Caki2 (cell line): Measurements from ENCODE around the gene DIP2B. TPM values are rescaled to one million over a fixed set of nuclear protein-coding genes. Genes with fewer than 3 reads are reported as not detected.

Experiments
- DNase-seq: peaks from one replicate; pipeline ENCODE4 v3.0.0-alpha.2; 2015; ENCODE audit warnings: low read depth
- in situ Hi-C: cut with HindIII; loops from 2 replicates; pipeline ENCODE4 v1.10.0; 2016; ENCODE audit warnings: low sequenced_read_pairs, low pct_unique_long_range_greater_than_20kb, mixed read lengths
- total RNA-seq: library from RNA; depleted of rRNA; stranded (reverse); fragments of >200 nt; shearing (Covaris generic); gene quantifications from 2 replicates; pipeline ENCODE4 v1.2.3, GENCODE V29; 2014; ENCODE audit warnings: low replicate concordance

The DIP2B gene
- total RNA-seq, 1 experiment from 2014 or later = 3.6 TPM

DNA sequence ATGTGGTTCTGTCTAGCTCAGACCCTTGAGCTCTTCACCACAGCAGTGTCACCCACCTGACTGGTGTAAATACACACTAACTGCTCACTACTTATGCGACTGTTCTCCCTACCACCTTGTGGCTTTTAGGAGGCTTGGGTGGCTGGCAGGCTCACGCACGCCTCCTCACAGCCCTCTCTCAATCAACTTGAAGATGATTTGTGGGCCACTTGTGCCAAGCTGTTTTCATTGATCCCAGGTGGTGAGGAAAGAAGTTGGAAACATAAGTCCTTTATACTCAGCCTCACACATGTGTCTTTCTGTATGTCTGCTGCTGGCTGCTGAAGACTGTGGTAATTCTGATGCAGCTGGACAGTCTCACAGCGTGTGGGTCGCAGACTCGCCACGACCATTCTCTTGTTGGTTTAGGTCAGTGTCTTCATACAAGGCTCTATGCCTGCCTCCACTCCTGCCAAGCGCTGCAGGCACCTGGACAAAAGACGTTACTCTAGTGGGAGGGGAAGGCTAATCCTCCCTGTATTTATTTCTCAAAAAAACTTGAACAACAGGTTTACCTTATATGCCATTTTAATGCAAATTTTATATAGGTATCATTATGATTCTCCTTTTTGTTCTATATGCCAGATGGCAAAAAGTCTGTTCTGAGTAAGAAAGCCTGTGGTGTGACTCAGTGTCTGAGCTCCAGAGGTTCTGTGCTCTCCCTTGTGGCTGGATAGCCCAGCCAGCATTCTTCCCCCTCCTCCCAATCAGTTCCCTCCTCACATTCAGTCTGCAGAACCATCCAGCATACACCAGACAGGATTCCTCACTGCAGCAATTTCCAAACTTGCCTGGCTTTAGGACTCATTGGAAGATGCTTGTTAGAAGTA is 115.6 kb downstream of the DIP2B start:
- DNase-seq = peak; percentile 56
- in situ Hi-C loops = no loop called here

DNA sequence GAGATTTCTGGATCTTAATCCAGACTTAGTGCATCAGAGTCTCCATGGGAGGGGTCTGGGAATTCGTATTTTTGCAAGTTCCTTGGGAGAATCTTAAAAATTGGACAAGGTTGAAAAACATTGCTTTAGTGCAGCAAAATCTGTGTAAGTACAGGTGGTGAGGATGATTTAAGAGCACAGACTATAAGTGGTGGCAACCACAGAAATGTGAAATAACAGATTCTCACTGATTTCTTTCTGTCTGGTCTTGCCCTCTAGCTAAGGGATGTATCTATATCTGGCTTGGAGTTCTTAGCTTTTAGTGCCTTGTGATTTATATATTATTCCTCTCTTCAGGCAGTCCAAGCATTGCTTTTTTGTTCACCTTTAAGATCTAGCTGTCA is 116.2 kb downstream of the DIP2B start:
- no peak for DNase-seq
- in situ Hi-C loops = no loop called here

DNA sequence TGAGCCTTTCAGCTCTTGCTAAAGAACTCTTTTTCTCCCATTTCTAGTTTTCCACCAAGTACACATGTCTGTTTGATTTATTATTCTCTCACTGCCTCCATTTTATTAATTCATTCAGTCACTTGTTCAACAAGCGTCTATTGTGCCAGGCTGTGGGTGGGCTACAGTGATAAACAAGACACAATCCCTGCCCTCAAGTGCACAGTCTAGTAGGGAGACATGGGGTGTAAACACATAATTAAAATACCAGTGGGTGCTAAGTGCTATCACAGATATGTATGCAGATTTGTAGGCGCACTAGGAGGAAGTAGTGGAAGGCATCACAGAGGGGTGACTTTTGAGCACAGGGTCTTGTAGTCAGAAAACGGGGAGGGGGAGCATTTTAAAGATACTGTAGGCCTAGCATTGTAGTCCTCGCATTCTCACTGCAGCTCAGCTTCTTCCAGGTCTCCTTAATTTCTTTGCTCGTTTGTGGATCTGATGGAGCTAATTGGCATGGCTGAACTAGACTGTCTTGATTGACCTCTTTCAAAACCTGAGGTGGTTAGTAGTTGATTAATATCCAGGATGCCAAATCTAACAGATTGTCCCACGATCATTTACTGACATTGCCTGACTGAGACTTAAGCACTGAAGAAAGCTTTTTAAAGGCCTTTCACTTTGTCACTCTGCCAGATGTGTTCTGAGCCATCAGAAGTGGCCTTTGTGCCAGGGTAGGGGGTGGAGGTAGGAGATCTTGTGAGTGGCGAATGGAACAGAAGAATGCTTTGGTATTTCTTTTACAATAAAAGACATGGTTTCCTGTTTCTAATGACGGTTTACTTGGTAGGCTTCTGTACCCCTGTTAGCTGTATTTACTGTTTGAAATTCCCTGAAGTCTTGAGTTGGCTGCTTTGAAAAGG is 116.9 kb downstream of the DIP2B start:
- in situ Hi-C loops = no loop called here
- no peak for DNase-seq

DNA sequence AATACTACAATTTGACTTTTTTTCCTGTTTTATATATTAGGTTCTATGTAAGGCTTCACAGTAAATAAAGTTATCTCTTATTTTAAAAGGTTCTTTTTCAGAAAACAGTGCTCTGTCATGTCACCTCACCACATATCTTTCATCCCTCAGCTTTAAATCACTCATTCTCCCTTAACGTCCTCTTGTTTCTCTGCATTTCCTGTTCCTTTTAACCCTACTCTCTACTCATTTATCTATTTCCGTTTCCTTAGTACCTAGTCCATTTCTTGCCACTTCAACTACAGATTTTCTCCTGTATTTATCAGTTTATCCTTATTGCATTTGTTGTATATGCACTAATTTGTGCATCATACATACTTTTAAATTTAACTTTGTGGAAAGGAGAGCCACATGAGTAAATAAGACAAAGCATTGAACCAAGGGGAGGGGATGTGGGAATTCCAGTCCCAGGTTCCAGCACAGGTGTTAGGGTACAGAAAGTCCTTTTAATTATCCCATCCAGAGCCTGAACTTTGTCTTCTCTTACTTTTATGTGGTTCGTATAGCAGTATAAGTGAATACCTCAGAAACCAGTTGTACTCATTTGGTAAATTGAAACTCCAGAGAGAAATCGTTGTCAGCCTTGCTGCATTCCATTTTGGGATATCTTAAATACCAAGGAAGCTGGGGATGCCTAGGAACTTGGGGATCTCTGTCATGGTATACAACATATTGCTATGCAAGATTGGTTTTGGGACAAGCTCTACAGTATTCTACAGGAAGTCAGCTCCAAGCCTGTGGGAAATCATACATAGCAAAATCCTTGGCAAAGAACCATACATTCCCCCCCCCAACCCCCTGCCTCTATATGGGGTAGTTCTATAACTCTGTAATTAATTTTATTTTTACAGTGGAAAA is 120.5 kb downstream of the DIP2B start:
- DNase-seq = no peak
- in situ Hi-C loops = no loop called here

DNA sequence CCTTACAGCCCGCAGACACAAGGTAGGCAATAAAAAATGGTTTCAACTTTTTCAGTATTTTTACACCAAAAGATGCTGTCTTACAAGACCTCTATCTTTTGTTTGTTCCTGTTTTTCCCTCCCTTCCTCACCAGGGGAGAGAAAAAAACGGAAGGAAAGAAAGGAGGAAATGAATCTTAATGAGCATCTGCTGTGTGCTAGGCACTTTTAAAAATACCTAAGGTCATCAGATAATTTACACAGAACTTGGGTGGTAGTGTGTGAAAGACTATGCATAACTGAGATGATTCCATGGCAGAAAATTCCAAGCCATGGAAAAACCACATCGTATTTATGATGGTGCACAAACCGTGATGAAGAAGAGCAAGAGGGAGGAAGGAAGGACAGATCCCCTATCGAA is 121.2 kb downstream of the DIP2B start:
- DNase-seq = no peak
- in situ Hi-C loops = no loop called here

DNA sequence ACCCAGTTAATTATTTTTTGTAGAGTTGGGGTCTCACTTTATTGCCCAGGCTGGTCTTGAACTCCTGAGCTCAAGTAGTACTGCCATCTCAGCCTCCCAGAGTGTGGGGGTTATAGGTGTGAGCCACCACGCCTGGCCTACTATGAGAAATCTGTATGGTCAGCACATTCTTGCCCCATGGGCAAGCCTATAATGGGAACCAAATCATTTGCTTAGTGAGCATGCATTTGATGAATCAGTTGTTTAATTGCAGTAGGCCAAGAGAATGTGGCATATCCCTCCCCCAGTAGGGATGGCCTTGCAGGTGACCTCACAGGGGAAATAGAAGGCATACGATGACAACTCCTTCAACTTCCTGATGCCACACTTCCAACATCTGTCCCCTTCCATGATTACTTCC is 122.7 kb downstream of the DIP2B start:
- no peak for DNase-seq
- in situ Hi-C loops = no loop called here

DNA sequence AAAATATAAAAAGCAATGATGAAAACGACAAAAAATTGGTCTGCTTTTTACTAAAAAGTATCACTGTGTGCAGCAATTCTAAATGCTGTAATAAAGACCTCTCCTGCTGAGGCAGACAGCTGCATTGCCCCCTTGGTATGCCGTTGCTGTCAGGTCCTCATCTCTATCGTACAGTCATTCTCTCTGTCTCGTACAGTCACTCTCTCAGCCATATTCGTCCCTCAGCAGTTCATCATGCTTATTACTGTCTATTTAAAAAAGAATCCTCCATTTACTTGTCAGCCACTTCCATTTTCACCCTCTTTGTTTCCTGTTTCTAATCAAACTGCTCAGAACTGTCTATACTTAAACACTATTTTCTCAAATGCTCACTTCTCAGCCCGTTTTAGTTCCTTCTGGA is 123.6 kb downstream of the DIP2B start:
- in situ Hi-C loops = no loop called here
- DNase-seq = no peak

DNA sequence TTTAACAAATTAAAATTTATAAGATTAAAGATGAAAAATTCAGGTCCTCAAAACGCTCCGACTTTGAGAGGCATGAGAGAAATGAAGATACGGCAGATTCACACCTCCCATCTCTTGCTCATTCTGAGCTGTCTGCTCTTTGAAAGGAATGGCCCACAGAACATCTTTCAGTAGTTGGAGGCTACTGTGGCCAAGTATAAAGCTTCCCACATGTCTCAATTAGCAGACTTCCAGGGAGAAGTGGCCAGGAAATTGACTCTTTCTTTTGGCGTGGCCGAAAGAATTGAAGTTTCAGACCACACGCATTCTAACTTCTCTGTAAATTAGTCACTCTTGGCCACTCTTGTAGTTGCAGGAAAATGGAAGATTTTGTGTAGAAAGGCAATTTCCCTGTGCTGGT is 129.2 kb downstream of the DIP2B start:
- in situ Hi-C loops = no loop called here
- DNase-seq = no peak

DNA sequence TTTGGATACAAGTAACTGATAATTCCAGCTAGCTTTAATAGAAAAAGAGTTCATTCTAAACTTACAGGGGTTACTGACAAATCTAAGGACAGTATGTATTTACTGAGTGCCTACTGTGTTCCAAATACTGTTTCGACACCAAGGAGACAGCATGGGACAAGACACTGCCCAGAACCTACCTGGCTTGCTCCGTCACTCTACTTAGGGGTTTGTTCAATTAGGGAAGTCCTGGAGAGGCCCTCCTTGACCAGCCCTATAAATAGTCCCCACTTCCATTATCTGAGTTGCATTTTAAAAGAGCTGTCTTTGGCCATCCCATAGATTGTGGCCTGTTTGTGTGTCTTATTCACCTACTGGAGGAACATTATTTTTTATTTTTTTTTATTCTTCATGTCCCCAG is 129.6 kb downstream of the DIP2B start:
- in situ Hi-C loops = no loop called here

DNA sequence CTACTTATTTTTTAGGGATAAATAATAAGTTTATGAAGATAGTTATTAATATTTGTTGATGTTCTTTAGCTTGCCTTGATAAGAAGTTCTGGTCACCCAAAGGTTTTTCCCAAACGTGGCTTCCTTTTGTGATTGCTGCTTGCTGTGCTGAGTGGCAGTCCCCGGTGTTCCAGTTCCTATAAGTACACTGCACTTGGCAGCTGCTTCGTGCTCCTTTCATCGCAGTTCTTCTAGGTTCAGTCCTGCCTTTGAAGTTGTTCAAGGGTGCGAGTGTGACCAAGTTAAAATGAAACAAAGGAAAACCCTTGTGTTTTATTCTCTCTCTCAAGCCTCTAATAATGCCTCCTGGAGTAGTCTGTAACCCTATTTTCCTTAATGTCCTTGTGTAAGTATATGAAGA is 130.6 kb downstream of the DIP2B start:
- no peak for DNase-seq
- in situ Hi-C loops = no loop called here

More for the DNA sequence above, 129.6 kb downstream of the DIP2B start:
- no peak for DNase-seq

DNA sequence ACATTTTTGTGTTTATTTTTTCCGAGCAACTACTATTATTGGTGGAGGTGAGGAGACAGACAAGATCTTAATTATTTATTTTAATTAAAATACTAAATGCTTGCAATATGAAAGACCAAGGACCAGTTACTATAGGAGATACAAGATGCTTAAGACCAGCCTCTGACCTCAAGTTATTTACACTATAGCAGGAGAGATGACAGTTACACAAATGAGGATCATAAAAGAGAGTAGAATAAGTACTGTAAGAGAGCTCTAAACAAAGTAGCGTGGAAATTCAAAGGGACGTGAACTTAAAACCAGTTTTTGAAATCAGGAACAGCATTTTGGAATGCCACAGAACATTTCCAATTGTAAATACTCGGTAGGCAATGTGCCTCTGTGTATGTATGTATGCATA is 131.1 kb downstream of the DIP2B start:
- DNase-seq = no peak
- in situ Hi-C loops = no loop called here

DNA sequence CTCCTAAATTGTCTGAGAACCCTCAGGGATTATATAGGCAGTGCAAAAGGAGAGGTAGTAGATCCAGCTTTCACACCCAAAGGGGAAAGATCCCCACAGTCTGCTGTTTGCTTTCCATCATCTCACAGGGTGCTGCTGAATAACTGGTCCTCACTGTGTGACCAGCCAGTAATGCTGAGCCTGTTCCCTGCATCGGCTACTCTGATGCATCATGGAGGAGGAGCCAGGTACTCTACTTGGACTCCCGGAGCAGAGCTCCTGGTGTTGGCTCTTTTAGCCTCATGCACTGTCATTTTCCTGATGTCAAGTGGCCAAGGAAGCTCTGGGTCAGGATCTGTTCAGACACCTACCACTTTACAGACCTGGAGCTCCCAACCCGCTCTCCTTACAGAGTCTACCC is 131.7 kb downstream of the DIP2B start:
- DNase-seq = no peak
- in situ Hi-C loops = no loop called here

DNA sequence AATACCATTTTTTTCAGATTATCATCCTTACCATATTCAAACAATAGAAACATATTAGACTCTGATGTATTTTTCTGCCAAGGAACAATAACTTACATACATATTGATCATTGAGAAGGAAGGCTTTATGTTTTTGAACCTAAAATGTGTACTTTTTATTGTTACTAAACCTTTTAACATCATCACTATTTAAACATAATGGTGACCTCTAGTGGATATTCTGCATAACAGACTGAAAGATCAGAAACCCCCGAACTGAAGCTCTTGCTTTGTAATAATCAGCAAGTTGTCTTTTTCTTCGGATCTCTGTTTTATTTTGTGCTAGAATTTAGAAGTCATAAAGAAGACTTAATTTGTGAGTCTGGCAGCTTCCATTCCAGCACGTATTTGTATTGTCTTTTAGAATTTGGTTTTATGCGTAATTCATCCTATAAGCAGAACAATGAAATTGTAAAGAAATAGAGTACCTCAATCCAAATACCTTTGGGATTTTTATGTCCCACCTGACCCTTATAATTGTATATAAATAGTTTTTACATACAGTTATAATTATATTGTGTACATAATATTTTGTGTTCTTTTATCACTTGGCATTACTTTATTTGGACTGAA is 133.2 kb downstream of the DIP2B start:
- DNase-seq = peak; percentile 51
- in situ Hi-C loops = no loop called here

DNA sequence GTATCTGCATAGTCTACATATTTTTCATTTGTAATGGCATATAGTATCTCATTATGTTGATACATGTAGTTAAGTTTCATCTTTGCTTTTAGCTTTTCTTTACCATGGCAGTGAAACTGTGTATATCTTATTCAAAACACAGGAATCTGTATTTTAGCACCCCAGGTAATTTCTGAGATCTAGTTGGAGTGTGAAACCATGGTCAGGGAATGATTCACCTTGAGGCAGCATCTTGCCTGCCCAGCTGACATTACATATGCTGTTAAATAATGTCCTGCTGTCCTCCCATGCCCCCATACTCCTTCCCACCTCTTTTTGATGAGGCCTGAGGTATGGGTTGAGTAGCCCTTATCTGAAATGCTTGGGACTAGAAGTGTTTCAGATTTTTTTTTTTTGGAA is 133.7 kb downstream of the DIP2B start:
- in situ Hi-C loops = no loop called here

DNA sequence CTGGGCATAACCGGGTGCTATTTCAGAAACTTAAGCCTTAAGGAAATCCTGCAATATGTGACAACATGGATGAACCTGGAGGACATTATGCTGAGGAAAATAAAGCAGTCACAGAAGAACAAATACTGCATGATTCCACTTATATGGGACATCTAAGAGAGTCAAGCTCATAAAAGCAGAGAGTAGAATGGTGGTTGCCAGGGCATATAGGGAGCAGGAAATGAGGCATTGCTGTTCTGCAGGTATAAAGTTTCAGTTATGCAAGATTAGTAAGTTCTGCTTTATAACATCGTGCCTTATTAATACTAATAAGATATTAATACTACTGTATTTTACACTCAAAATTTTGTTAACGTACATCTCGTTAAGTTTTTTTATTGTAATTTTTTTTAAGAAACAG is 134.9 kb downstream of the DIP2B start:
- DNase-seq = no peak
- in situ Hi-C loops = no loop called here

More for the DNA sequence above, 133.7 kb downstream of the DIP2B start:
- no peak for DNase-seq

DNA sequence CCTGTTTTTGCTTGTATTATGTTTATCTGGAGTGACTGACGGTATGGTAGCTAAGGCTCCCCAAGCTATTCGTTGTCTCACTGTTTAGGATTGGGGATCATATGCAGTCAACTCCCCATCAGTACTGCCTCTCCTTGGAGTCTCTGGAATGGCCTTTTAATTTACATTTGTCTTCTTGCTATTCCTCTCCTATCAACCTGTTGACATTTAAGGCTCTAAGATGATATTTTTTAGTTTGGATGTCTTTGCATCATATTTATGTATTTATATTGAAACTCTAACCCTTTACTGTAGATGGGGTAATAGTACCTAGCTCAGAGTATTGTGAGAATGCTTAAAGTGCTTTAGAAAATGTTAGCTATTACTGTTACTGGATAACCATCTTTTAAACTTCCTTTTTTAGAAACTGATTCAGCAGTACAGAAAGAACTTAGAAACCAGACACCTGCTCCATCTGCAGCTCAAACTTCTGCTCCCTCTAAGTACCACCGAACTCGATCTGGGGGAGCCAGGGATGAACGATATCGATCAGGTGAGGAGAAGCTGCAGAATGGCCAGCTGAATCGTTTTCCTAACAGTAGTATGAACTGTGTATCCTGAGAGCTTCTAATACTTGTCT is 135.6 kb downstream of the DIP2B start:
- in situ Hi-C loops = no loop called here
- no peak for DNase-seq

DNA sequence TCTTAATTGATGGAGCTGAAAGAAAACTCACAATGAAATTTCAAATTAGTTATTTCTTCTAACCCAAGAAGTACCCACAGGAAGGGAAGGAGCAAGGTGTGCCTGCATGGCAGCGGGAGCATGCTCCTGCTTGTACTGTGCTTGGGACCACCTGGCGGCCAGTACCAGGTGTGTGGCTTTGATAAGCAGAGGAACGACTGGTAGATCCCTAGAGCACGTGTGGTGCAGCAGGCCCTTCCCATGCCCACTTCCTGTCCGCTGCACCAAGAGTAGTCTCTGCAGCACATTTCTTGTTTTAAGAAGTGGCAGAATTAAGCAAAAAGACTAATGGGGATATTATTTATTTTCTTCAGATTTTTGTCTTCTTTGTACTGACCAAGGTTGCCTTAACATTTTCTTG is 136.8 kb downstream of the DIP2B start:
- no peak for DNase-seq
- in situ Hi-C loops = no loop called here

DNA sequence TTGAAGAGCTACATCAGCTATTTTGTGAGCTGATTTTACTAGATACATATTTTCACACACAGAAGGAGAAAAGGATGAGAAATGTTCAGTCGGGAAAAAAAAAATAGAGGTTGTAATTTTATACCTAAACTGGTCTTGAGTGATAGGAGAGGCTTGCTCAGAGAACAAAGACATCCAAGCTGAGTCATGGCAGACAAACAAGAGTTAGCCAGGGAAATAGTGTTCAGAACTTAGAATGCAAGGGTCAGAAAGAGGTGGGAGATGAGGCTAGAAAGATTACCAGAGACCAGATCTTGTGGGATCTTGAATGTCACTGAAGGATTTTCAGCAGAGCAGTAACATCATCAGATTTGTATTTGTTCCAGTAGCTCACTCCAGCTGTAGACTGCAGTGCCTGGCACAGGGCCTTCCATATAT is 137.3 kb downstream of the DIP2B start:
- in situ Hi-C loops = no loop called here
- peak; percentile 57 for DNase-seq
